HG03571 (cell line): Measurements from ENCODE around the gene FLOT1.

Source experiments
- ATAC-seq: cut with Tn5 transposase; IDR thresholded peaks from one replicate; pipeline ENCODE4 v1.9.1; 2021; ENCODE audit not compliant: unreplicated experiment

The FLOT1 gene

GRCh38 chr6:30705620-30706019 lies 36.9 kb downstream of the FLOT1 start:
- no peak for ATAC-seq

- no peak for ATAC-seq
These were observed 38.7 kb downstream of the FLOT1 start for GRCh38 chr6:30703821-30704220.

- ATAC-seq, result no peak
These were observed 39.5 kb downstream of the FLOT1 start for GRCh38 chr6:30703011-30703410.

GRCh38 chr6:30700340-30700739 lies 42.1 kb downstream of the FLOT1 start:
- no peak for ATAC-seq

- ATAC-seq, result no peak
These were observed 46.1 kb downstream of the FLOT1 start for GRCh38 chr6:30696432-30696831.

- ATAC-seq, result no peak
These were observed 51.2 kb downstream of the FLOT1 start for GRCh38 chr6:30691208-30691847.

GRCh38 chr6:30690403-30691207 lies 51.9 kb downstream of the FLOT1 start, which contains the start of gene NRM:
Gene NRM, minus strand, starts transcription at chr6:30690984. Its CDS starts 10 bp downstream, at chr6:30690974.
- ATAC-seq, result no peak

- no peak for ATAC-seq
These were observed 52.5 kb downstream of the FLOT1 start for GRCh38 chr6:30689985-30690384.

- no peak for ATAC-seq
These were observed 53.2 kb downstream of the FLOT1 start for GRCh38 chr6:30689022-30689865.

GRCh38 chr6:30688569-30688968 lies 53.9 kb downstream of the FLOT1 start:
- ATAC-seq, result no peak

GRCh38 chr6:30687659-30688431 lies 54.6 kb downstream of the FLOT1 start:
- ATAC-seq, result no peak

- peak; percentile 46 for ATAC-seq
These were observed 55.4 kb downstream of the FLOT1 start for GRCh38 chr6:30686908-30687658.

GRCh38 chr6:30686009-30686907 lies 56.2 kb downstream of the FLOT1 start, which contains the start of gene PPP1R18:
Gene PPP1R18, minus strand, starts transcription at chr6:30686645. Its CDS starts 627 bp downstream, at chr6:30686018.
- ATAC-seq, result no peak

- no peak for ATAC-seq
These were observed 57.1 kb downstream of the FLOT1 start for GRCh38 chr6:30685157-30686008.

- no peak for ATAC-seq
These were observed 57.9 kb downstream of the FLOT1 start for GRCh38 chr6:30684386-30685156.

- no peak for ATAC-seq
These were observed 58.5 kb downstream of the FLOT1 start for GRCh38 chr6:30683980-30684338.
